H9 (cell line): Measurements from ENCODE around the gene HS6ST2. TPM values are rescaled to one million over a fixed set of nuclear protein-coding genes. Genes with fewer than 3 reads are reported as not detected.

Experiments
- DNase-seq: peaks from one replicate; pipeline ENCODE4 v3.0.0-alpha.2; 2017
- H2AFZ ChIP-seq: one replicate; pipeline ENCODE4 v1.6.1; 2013; ENCODE audit warnings: mild to moderate bottlenecking, low read length, control low read depth, moderate library complexity
- H2AK5ac ChIP-seq: 2 replicates; pipeline ENCODE4 v1.6.1; 2013; ENCODE audit warnings: low read length, control low read depth, mixed read lengths; ENCODE audit not compliant: insufficient read length
- H2BK120ac ChIP-seq: one replicate; pipeline ENCODE4 v1.6.1; 2013; ENCODE audit warnings: low read depth, mild to moderate bottlenecking, low read length, control low read depth, inconsistent platforms; ENCODE audit not compliant: poor library complexity, severe bottlenecking
- H2BK12ac ChIP-seq: 2 replicates; pipeline ENCODE4 v1.6.1; 2013; ENCODE audit warnings: low read length, control low read depth, mixed read lengths, low read depth; ENCODE audit not compliant: insufficient read length
- H2BK15ac ChIP-seq: 2 replicates; pipeline ENCODE4 v1.6.1; 2013; ENCODE audit warnings: low read depth, low read length, control low read depth
- H2BK20ac ChIP-seq: one replicate; pipeline ENCODE4 v1.6.1; 2013; ENCODE audit warnings: low read depth, mild to moderate bottlenecking, low read length, control low read depth, inconsistent platforms; ENCODE audit not compliant: poor library complexity, severe bottlenecking
- H2BK5ac ChIP-seq: 2 replicates; pipeline ENCODE4 v1.6.1; 2013; ENCODE audit warnings: low read length, control low read depth, mixed read lengths; ENCODE audit not compliant: insufficient read length
- H3K14ac ChIP-seq: 2 replicates; pipeline ENCODE4 v1.6.1; 2013; ENCODE audit warnings: low read length, control low read depth; ENCODE audit not compliant: insufficient read depth
- H3K18ac ChIP-seq: 2 replicates; pipeline ENCODE4 v1.6.1; 2013; ENCODE audit warnings: low read depth, mild to moderate bottlenecking, mixed read lengths, low read length, control low read depth; ENCODE audit not compliant: insufficient read length
- H3K23ac ChIP-seq: 2 replicates; pipeline ENCODE4 v1.6.1; 2013; ENCODE audit warnings: low read length, control low read depth, mixed read lengths, low read depth; ENCODE audit not compliant: insufficient read length
- H3K23me2 ChIP-seq: 2 replicates; pipeline ENCODE4 v1.6.1; 2013; ENCODE audit warnings: low read depth, mild to moderate bottlenecking, mixed read lengths, low read length, control low read depth; ENCODE audit not compliant: insufficient read length, poor library complexity, severe bottlenecking
- H3K27ac ChIP-seq: 2 replicates; pipeline ENCODE4 v1.5.1; 2013; ENCODE audit warnings: low read length, control low read depth, mixed read lengths, low read depth; ENCODE audit not compliant: insufficient read length
- H3K27me3 ChIP-seq: 2 replicates; pipeline ENCODE4 v1.6.1; 2013; ENCODE audit warnings: low read length, control low read depth, inconsistent platforms; ENCODE audit not compliant: insufficient read depth
- H3K4ac ChIP-seq: 2 replicates; pipeline ENCODE4 v1.6.1; 2013; ENCODE audit warnings: low read depth, mild to moderate bottlenecking, control low read depth, inconsistent platforms, low read length, moderate library complexity
- H3K4me1 ChIP-seq: 2 replicates; pipeline ENCODE4 v1.6.1; 2013; ENCODE audit warnings: low read length, control low read depth, inconsistent platforms; ENCODE audit not compliant: insufficient read depth
- H3K4me2 ChIP-seq: 2 replicates; pipeline ENCODE4 v1.6.1; 2013; ENCODE audit warnings: low read length, control low read depth, mixed read lengths; ENCODE audit not compliant: insufficient read length, insufficient read depth
- H3K56ac ChIP-seq: 2 replicates; pipeline ENCODE4 v1.6.1; 2013; ENCODE audit warnings: low read depth, mild to moderate bottlenecking, mixed read lengths, low read length, control low read depth; ENCODE audit not compliant: insufficient read length
- H3K79me1 ChIP-seq: 2 replicates; pipeline ENCODE4 v1.6.1; 2013; ENCODE audit warnings: low read depth, mild to moderate bottlenecking, moderate library complexity, low read length, control low read depth, inconsistent platforms; ENCODE audit not compliant: insufficient read depth, poor library complexity, severe bottlenecking
- H3K79me2 ChIP-seq: 2 replicates; pipeline ENCODE4 v1.6.1; 2013; ENCODE audit warnings: low read length, control low read depth, inconsistent platforms; ENCODE audit not compliant: insufficient read depth
- H3K9ac ChIP-seq: 2 replicates; pipeline ENCODE4 v1.6.1; 2013; ENCODE audit warnings: low read length, control low read depth, mixed read lengths; ENCODE audit not compliant: insufficient read length; ENCODE audit errors: extremely low read depth
- H3K9me3 ChIP-seq: one replicate; pipeline ENCODE4 v1.6.1; 2013; ENCODE audit warnings: low read depth, low read length, inconsistent platforms; ENCODE audit not compliant: control insufficient read depth
- H3T11ph ChIP-seq: one replicate; pipeline ENCODE4 v1.6.1; 2013; ENCODE audit warnings: mild to moderate bottlenecking, low read length, control low read depth, inconsistent platforms
- H4K20me1 ChIP-seq: one replicate; pipeline ENCODE4 v1.6.1; 2013; ENCODE audit not compliant: control insufficient read depth, insufficient read length, insufficient read depth
- H4K5ac ChIP-seq: 2 replicates; pipeline ENCODE4 v1.6.1; 2013; ENCODE audit warnings: low read depth, mild to moderate bottlenecking, mixed read lengths, low read length, control low read depth; ENCODE audit not compliant: insufficient read length
- H4K8ac ChIP-seq: replicated peaks from 2 replicates; pipeline ENCODE4 v1.6.1; 2013; ENCODE audit warnings: low read length, control low read depth, mixed read lengths, low read depth; ENCODE audit not compliant: insufficient read length
- H4K91ac ChIP-seq: 2 replicates; pipeline ENCODE4 v1.6.1; 2013; ENCODE audit warnings: low read depth, mild to moderate bottlenecking, moderate library complexity, mixed read lengths, low read length, control low read depth; ENCODE audit not compliant: insufficient read length
- H3K27ac Mint-ChIP-seq, 3 experiments: 2 replicates in 2 of 3; 3 replicates in 1 of 3; pipeline ENCODE4 v1.8.0; 2020 to 2021; ENCODE audit warnings: mixed read lengths in 3 of 3, mild to moderate bottlenecking in 1 of 3, moderate library complexity in 1 of 3
- H3K27me3 Mint-ChIP-seq: 2 replicates; pipeline ENCODE4 v1.8.0; 2021; ENCODE audit warnings: low read depth, mild to moderate bottlenecking, moderate library complexity, mixed read lengths
- H3K36me3 Mint-ChIP-seq, 3 experiments: 2 replicates in 2 of 3; 3 replicates in 1 of 3; pipeline ENCODE4 v1.8.0; 2020 to 2021; ENCODE audit warnings: low read depth in 3 of 3, mixed read lengths in 3 of 3; ENCODE audit not compliant: insufficient read depth in 1 of 3
- H3K4me1 Mint-ChIP-seq, 2 experiments: 2 replicates each; pipeline ENCODE4 v1.8.0; 2020; ENCODE audit warnings: mixed read lengths in 2 of 2
- H3K4me3 Mint-ChIP-seq, 2 experiments: 2 replicates in 1 of 2; 3 replicates in 1 of 2; pipeline ENCODE4 v1.8.0; 2020 to 2021; ENCODE audit warnings: mild to moderate bottlenecking in 2 of 2, mixed read lengths in 2 of 2, moderate library complexity in 1 of 2
- H3K9me3 Mint-ChIP-seq, 2 experiments: 2 replicates in 1 of 2; 3 replicates in 1 of 2; pipeline ENCODE4 v1.8.0; 2020; ENCODE audit warnings: mild to moderate bottlenecking in 2 of 2, mixed read lengths in 2 of 2, moderate library complexity in 1 of 2
- WGBS: extraction: QIAGEN DNeasy Blood & Tissue Kit; methylation state at CpG from one replicate; pipeline ENCODE4 v1.1.7; 2013; ENCODE audit warnings: missing lambda C conversion rate, low lambda C conversion rate, mixed read lengths; ENCODE audit not compliant: insufficient read length; ENCODE audit errors: extremely low coverage; 5-methylcytosine and 5-hydroxymethylcytosine counted together
- total RNA-seq: library from RNA; stranded (reverse); gene quantifications from 2 replicates; pipeline ENCODE4 v1.2.1, GENCODE V29; 2021
- TF ChIP-seq, protein P1 (sequence below): fragments of 200-600 bp; sonication (generic); conservative IDR thresholded peaks from 3 replicates; pipeline ENCODE4 v1.8.0; 2021; ENCODE audit warnings: antibody characterized with exemption, mild to moderate bottlenecking

HS6ST2 gene
- total RNA-seq, 1 experiment from 2014 or later, result 4.8 TPM

- Histone ChIP-seq H3K4me2 (no peak overlapping the region), H3K14ac (no peak overlapping the region), H3K27ac (no peak overlapping the region), H3K4me1 (peaks cover 7% of the 10 kb centered on the region; the same call in 1 of the 2 replicates), H2AK5ac (no peak overlapping the region), H3T11ph (no peak overlapping the region), H4K91ac (no peak overlapping the region), H2BK120ac (no peak overlapping the region), H3K9me3 (no peaks in the 10 kb centered on the region), H3K9ac (no peak overlapping the region), H2AFZ (no peak overlapping the region), H3K79me2 (no peaks in the 10 kb centered on the region), H3K56ac (no peak overlapping the region), H3K27me3 (no peaks in the 10 kb centered on the region), H3K79me1 (no peaks in the 10 kb centered on the region), H3K23ac (no peak overlapping the region), H3K18ac (no peak overlapping the region), H2BK20ac (no peak overlapping the region), H3K23me2 (no peaks in the 10 kb centered on the region), H4K20me1 (no peaks in the 10 kb centered on the region), H2BK5ac (no peak overlapping the region), H2BK15ac (no peak overlapping the region), H2BK12ac (peak overlapping the region; percentile 12), H4K8ac (no peak overlapping the region), H3K4ac (no peak overlapping the region), H4K5ac (no peak overlapping the region)
- H3K27ac Mint-ChIP-seq, result peak overlapping the region in 2 of 3 experiments; percentile 14 to 95; a peak in 3 of 7 replicates
- H3K27me3 Mint-ChIP-seq, result peaks cover 6% of the 10 kb centered on the region
- H3K36me3 Mint-ChIP-seq, result no peaks in the 10 kb centered on the region
- H3K4me1 Mint-ChIP-seq, result peaks cover 35 to 44% of the 10 kb centered on the region in 2 experiments
- peak; percentile 41 for DNase-seq
- no peaks in the 10 kb centered on the region for H3K9me3 Mint-ChIP-seq
- TF ChIP-seq, protein P1, sequence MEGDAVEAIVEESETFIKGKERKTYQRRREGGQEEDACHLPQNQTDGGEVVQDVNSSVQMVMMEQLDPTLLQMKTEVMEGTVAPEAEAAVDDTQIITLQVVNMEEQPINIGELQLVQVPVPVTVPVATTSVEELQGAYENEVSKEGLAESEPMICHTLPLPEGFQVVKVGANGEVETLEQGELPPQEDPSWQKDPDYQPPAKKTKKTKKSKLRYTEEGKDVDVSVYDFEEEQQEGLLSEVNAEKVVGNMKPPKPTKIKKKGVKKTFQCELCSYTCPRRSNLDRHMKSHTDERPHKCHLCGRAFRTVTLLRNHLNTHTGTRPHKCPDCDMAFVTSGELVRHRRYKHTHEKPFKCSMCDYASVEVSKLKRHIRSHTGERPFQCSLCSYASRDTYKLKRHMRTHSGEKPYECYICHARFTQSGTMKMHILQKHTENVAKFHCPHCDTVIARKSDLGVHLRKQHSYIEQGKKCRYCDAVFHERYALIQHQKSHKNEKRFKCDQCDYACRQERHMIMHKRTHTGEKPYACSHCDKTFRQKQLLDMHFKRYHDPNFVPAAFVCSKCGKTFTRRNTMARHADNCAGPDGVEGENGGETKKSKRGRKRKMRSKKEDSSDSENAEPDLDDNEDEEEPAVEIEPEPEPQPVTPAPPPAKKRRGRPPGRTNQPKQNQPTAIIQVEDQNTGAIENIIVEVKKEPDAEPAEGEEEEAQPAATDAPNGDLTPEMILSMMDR, result no peak
- WGBS, result no CpG with 5 or more reads among the region's 4 CpGs
- no peak overlapping the region; a peak in 1 of 5 replicates for H3K4me3 Mint-ChIP-seq
These were observed 199.7 kb downstream of the HS6ST2 start for GRCh38 chrX:132758759-132759158.
